HG03175 (cell line): ENCODE measurements around the gene VWA8.
"Not testable (repeated sequence)": the region's sequence is repeated elsewhere in the genome, so short reads cannot be mapped to it uniquely, and the experiment has no call there.

ENCODE experiments used
- ATAC-seq: cut with Tn5 transposase; IDR thresholded peaks from one replicate; pipeline ENCODE4 v1.9.1; 2021; ENCODE audit warnings: mild to moderate bottlenecking, moderate library complexity; ENCODE audit not compliant: unreplicated experiment

The VWA8 gene

DNA sequence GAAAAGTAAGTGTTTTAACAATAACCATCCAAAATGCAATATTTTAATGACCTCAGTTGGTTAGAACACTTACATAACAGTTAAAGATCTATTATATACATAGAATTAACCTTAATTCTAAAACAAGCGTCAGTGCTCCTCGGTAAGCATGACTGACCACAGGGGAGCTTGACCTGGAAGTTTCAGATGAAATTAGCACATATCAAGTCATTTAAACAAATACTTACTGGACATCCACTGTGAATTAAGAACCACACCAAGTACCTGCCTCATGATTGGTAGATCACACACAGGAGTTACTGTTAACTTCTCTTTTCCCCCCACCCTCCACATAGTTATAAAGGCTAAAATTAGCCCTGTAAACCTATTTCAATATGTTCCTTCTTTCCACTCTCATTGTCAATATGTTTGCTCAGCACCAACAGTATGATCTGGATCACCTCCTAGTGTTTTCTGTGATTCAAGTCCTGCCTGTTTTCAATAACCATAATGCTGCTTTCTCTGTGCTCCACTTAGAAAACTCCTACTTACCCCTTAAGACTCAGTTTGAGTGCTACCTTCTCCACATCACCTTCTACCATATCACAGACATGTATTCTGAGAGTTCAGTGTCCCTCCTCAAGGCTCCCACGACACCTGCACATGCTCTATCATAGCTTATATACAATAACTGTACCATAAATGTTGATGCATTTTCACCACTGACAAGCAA is 209.0 kb downstream of the VWA8 start:
- no peak for ATAC-seq

DNA sequence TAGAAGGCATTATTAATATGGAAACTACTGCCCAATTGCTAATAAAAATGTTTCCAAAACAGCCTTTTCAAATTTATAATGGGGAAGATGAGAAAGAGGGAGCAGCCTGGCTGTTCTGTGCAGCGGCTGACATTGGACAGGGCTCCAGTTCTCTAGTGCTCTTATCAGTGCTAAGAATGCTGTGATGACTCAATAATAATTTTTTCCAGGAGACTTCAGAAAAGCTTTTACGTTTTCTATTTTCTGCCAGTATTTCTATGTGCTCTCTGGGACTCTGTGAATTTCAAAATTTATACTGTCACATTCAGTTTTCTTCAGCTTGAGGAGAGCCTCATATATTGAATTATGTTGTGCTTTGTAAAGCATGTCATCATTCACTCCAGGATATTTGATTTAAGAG is 209.6 kb downstream of the VWA8 start:
- ATAC-seq: no peak

- no peak for ATAC-seq
These were observed 214.7 kb downstream of the VWA8 start for GRCh38 chr13:41746259-41746658.

- ATAC-seq: not testable (repeated sequence)
These were observed 215.4 kb downstream of the VWA8 start for GRCh38 chr13:41745496-41745895.

GRCh38 chr13:41742917-41743552 is 217.9 kb downstream of the VWA8 start:
- ATAC-seq: no peak

GRCh38 chr13:41740479-41740878 is 220.4 kb downstream of the VWA8 start:
- no peak for ATAC-seq

DNA sequence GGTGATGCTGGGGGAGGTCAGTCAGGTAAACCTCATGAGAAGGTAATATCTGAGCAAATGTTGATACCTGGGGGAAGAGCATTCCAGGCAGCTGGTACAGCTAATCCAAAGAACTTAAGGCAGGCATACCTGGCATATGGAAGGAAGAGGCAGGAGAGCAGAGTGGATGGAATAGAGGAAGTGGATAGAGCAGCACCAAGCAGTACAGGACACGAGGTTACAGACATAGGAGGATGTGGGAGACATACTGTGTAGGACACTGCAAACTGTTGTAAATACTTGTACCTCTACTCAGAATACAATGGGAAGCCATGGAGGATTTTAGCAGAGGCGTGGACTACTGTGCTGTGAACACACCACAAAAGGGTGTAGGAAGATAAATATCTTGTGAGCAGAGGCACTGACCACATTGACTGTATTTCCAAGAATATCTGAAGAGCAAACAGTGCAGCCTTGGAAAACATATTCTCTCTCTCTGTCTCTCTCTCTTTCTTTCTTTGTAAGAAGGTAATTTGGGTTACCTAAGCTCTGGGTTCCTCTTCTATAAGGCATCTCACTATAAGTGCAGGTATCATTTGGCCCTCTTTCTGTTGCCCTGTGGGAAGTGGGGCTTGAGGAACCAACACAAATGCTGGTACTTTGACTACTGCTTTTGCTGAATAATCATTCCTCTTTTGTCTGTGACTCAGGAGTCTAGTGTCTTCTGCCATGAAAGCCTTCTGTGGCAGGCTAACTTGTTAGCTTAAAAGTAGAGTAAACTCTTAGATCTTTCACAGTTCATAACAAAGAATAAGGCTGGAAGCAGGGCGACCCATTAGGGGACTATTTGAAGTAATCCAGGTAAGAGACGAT is 238.0 kb downstream of the VWA8 start:
- ATAC-seq: no peak

DNA sequence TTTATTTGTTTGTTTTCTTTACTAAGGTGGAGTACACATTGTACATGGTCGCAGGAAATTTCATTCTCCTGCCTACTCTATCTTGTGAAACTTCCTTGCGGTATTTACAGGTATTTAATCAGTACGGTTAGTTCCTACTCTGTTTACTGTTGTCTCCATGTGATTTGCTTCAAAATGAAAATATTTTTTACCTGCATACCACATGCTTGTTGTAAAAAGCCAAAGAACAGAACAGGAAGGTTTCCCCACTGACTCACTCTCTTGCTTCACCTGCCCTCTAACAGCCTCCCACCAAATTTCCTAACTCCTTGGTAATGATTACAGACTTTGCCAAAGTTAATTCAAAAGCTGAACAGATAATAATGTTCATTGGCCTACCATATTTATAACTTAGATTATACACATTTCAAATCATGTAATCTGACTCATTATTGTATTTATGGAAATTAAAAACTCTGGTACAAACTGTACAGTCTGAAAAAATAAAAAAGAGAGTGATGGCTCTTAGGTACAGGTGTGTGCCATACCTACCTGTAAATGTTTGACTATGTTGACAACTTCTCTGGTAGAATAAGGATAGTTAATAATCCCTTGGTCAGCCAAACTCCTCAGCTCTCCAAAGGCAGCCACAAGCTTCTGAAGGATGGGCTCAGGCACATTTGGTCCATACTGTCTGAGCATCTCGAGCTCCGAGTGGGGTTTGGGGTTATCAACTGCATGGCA is 239.9 kb downstream of the VWA8 start:
- ATAC-seq: no peak

GRCh38 chr13:41716236-41716635 is 244.7 kb downstream of the VWA8 start:
- ATAC-seq: no peak

DNA sequence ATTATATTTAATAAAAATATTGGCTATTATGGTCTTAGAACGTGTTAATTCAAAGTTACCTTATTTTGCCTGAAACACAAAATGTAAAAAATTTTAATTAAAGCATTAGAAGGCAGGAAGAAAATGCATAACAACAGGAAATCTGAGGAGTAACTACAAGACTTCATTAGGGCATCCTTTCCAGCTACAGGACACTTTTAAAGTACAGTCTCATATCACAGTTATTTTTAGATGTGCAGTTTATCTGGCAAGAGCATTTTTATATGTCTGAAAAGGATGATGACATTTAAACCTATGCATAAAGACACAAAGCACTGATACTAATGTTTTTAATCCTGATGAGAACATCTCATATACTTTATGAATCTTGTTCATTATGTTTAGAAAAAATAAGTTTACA is 247.5 kb downstream of the VWA8 start:
- ATAC-seq: no peak

DNA sequence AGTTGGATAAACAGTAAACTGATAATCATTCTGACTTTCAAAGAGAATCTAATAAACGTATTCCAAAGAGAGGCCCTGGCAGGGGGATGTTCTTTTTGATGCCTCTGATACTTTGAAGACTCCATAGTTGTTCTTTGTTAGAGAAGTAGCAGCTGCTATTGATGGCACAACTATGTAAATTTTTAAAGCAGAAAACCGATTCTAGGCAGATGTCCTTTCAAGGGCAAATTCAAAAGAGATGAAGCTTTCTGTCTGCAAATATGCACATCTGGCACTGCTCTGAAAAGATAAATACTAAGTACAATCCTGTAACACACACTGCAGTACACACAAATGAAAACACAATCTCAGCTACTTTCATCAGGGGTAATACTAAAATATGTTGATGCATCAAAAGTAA is 250.1 kb downstream of the VWA8 start:
- ATAC-seq: no peak

DNA sequence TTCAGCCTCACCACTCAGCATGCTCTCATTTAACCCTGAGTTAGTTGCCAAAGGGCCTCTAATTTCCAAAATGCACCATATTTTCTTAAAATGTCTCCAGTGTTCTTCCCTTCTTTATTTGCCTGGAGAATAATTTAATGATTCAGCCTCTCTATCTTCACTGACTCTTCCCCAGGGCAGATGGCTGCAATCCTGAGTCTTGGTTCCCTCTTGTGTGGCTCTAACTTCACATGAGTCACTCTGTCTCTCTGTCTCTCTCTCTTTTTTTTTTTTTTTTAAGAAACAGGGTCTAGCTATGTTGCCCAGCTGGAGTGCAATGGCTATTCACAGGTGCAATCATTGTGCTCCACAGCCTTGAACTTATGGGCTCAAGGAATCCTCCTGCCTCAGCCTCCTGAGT is 251.4 kb downstream of the VWA8 start:
- no peak for ATAC-seq

DNA sequence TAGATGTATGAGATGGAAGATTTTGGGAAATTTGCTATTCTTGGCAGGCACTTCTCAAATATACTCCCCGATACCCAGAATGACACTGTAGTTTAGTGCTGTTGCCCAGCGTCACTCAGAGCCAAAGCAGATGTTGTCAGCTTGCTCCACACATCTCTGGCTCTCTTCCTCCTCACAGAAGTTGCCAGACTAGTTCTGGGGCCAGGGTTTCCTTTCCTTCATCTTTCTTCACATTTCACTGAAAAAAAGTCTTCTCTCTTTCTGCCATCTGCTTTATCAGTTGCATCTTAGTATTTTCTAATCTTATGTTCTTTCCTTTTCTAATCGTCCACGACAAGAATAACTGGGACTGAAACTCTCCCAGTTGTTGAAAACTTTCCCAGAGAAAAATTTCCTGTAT is 252.2 kb downstream of the VWA8 start:
- no peak for ATAC-seq

DNA sequence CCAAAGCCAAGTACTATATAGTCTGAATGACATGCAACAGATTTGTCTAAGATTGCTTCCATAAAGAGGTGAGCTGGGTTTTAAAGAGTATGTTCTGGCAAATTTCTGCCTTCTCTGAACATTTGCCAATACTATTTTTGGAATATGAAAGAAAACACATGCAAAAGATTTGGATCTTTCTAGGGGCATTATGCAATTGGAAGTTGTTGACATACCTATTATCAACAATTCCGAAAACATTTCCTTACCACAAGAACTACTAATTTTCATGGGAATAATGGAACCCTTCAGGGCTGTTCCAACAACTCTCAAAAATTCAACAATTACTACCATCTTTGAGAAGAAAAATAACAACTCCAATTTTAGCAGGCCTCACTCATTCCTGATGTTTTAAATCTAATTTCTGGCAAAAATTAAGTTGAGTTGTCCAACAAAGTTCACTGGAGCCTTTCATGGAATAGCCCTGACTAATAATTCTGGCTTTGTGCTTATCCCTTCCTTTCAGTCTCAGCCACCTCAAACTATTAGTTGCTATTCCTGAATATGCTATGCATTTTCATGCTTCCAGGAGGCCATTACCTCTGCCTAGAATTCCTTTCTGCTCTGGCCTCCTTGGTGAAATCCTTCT is 253.6 kb downstream of the VWA8 start:
- ATAC-seq: no peak

DNA sequence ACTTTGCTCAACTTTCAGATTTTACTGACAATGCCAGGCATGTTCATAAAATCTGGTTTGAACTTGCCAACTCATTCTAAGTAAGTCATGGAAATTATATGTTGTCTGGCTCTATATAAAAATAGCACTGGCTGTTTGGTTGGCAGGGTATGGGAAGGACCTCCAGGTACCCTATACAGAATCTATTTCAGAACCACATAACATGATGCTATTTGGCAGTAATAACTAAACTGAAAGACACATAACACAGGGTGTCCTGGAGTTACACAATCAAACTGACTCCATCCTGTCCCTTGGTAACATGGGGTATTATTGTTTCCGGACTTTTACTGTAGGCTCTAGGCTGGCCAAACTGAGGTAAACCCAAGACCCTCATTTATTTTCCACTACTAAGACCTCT is 254.8 kb downstream of the VWA8 start:
- ATAC-seq: no peak

- ATAC-seq: no peak
These were observed 258.4 kb downstream of the VWA8 start for GRCh38 chr13:41702540-41702939.

DNA sequence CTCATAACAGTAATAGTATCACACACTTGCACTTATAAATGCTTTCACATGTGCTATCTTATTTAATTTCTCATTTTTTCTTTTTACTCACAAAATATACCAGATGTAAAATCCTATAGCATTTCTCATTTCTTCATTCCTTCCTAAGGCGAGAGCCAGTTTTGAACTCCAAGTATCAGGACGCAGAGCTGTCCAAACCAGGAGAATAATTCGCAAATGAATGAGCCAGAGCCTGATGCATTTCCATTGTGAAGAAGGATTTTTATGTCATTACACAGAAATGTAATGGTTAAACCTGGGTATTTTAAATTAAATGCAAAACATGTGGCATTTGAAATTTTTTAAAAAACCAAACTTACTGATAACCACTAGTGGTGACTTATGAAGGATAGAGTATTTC is 259.2 kb downstream of the VWA8 start:
- no peak for ATAC-seq

DNA sequence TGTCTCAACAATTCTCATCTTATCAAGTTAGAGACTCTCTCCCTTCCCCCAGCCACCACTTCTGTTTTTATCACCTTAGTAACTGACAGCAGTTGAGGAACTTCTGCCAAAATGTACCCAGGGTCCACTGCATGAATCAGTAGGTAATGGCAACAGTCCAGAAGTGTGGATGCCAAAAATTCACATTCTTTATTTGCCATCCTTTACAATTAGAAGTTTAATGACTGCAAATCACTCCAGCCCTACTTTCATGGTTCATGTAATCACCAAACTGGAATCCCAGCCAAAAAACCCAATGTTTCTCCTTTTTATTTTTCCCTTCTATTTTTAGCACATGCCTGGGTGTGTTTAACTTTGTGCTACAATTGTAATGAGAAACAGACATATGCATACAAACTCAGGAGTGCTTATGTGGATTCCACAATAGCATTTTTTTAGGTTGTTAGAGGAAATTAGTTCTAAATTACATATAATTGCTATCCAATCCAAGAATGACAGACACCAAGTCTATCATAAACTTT is 260.1 kb downstream of the VWA8 start:
- ATAC-seq: no peak

- no peak for ATAC-seq
These were observed 261.1 kb downstream of the VWA8 start for GRCh38 chr13:41699759-41700158.

GRCh38 chr13:41697578-41697977 is 263.3 kb downstream of the VWA8 start:
- no peak for ATAC-seq
